Psoas muscle (tissue), 8 donors: Measurements from ENCODE around the gene TSPAN32. TPM values are rescaled to one million over a fixed set of nuclear protein-coding genes. Genes with fewer than 3 reads are reported as not detected.
A peak's percentile ranks its signal among the peaks of the same experiment; 100 is the strongest.

Source experiments
- ATAC-seq, 4 donors: fragments of 200-7000 bp; cut with Tn5 transposase; one replicate each; pipeline ENCODE4 v1.9.1; 2020; ENCODE audit warnings: moderate library complexity in 3 of 4, mild to moderate bottlenecking in 2 of 4
- DNase-seq, 2 donors: peaks; one replicate each; pipeline ENCODE4 v3.0.0-alpha.2; 2020
- H3K27ac ChIP-seq: fragments of 200-600 bp; one replicate; pipeline ENCODE4 v1.8.0; 2022
- H3K27me3 ChIP-seq, 3 donors: fragments of 200-600 bp in 1 of 3; one replicate each; pipeline versions ENCODE4 v1.6.1 to v1.8.0; 2013 to 2022; ENCODE audit warnings: low read length in 2 of 3, mild to moderate bottlenecking in 2 of 3, moderate library complexity in 1 of 3; ENCODE audit not compliant: insufficient read depth in 3 of 3
- H3K36me3 ChIP-seq, 2 donors: fragments of 200-600 bp in 1 of 2; one replicate each; pipeline versions ENCODE4 v1.6.1 to v1.8.0; 2013 to 2022; ENCODE audit warnings: low read depth in 1 of 2, mild to moderate bottlenecking in 1 of 2, moderate library complexity in 1 of 2; ENCODE audit not compliant: insufficient read depth in 1 of 2
- H3K4me1 ChIP-seq: fragments of 200-600 bp; one replicate; pipeline ENCODE4 v1.8.0; 2022
- H3K4me3 ChIP-seq: fragments of 200-600 bp; one replicate; pipeline ENCODE4 v1.8.0; 2022; ENCODE audit warnings: mild to moderate bottlenecking
- H3K9me3 ChIP-seq: fragments of 200-600 bp; one replicate; pipeline ENCODE4 v1.8.0; 2022
- WGBS, 3 donors: extraction: QIAGEN DNeasy Blood & Tissue Kit; methylation state at CpG; one replicate each; pipeline versions ENCODE4 v1.1.6 to v1.1.7; 2013; 5-methylcytosine and 5-hydroxymethylcytosine counted together
- intact Hi-C, 2 donors: fragments of 100-400 bp; cut with DNase I; formaldehyde crosslinking; loops; one replicate each; pipeline versions ENCODE4 v1.11.0 to v1.14.2; 2022
- polyA plus RNA-seq, 3 donors: library from polyadenylated mRNA; stranded (reverse); fragments of 200-250 nt; gene quantifications; one replicate each; pipeline ENCODE4 v1.2.3, GENCODE V29; 2013
- total RNA-seq, 4 donors: library from RNA; stranded (reverse); fragmentation: NEBNext Ultra II Directional in 2 of 4; extraction: Animal tissue kit (Norgen Biotek cat#: 25700) in 2 of 4; gene quantifications; one replicate each; pipeline versions ENCODE4 v1.2.1 to v1.2.4, GENCODE V29; 2021 to 2023
- TF ChIP-seq, protein P1 (sequence below): fragments of 200-600 bp; IDR thresholded peaks from one replicate; pipeline ENCODE4 v1.8.0; 2022; ENCODE audit warnings: antibody characterized with exemption
- donor health status: healthy with polysubstance abuse.
- donor health status: DM: no; HTN: no; CAD: no; lungs with moderate emphysema.
- donor health status: Bipolar disorder and iron deficiency.
- donor health status: healthy.
- donor health status: DM: yes; HTN: yes; CAD: no.
- donor health status: DM: no; HTN: no; CAD: no.
- donor health status: DM: no; HTN: no; CAD: no.
- donor health status: DM: yes; HTN: yes; CAD: no.

The TSPAN32 gene
- total and polyA plus RNA-seq, 7 donors = 0.04 to 0.56 (median 0.21) TPM; not detected in 1

DNA sequence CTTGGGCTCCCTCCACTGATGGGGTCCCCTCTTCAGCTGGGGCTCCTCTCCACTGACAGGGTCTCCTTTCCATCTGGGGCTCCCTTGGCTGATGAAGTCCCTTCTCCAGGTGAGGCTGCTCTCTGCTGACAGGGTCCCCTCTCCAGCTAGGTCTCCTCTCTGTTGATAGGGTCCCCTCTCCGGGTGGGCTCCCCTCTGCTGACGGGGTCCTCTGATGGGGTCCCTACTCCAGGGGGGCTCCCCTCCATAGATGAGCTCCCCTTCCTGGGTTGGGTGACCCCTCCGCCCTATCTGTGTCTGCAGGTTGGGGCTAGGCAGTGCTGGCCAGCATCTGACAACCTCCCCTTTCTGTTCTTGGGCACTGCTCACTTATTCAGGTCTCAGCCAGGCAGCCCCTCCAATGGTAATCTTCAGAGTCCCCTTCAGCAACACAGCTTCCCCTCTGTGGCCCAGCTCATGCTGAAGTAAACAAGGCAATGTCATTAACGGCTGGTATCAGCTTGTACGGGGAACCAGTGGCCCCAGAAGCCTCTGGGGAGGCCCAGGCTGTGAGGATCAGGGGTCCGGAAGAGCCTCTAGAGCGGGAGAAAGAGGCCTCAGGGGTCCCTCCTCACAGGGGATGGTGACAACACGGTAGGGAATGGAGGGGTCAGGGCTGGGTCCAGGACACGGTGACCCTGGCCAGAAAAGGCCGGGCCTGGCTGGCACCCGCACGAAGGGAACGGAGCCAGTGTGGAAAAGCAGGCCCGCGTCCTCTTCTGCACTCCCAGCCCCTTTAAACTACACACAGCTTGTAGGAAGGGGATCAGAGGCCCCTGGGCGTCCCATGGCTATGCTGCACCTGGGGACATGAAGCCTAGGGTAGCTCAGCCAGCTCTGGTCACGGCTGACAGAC is 65.7 kb downstream of the TSPAN32 start:
- Histone ChIP-seq H3K27me3 (peaks cover 0 to 2% (median 0%) of the 10 kb centered on the region in 3 donors), H3K36me3 (no peaks in the 10 kb centered on the region), H3K9me3 (no peaks in the 10 kb centered on the region), H3K4me3 (no peak overlapping the region), H3K27ac (no peak overlapping the region), H3K4me1 (no peaks in the 10 kb centered on the region)
- 63 to 71% (median 66%) methylated on average over 17 of the region's 17 CpGs for WGBS, 3 donors
- TF ChIP-seq, protein P1, sequence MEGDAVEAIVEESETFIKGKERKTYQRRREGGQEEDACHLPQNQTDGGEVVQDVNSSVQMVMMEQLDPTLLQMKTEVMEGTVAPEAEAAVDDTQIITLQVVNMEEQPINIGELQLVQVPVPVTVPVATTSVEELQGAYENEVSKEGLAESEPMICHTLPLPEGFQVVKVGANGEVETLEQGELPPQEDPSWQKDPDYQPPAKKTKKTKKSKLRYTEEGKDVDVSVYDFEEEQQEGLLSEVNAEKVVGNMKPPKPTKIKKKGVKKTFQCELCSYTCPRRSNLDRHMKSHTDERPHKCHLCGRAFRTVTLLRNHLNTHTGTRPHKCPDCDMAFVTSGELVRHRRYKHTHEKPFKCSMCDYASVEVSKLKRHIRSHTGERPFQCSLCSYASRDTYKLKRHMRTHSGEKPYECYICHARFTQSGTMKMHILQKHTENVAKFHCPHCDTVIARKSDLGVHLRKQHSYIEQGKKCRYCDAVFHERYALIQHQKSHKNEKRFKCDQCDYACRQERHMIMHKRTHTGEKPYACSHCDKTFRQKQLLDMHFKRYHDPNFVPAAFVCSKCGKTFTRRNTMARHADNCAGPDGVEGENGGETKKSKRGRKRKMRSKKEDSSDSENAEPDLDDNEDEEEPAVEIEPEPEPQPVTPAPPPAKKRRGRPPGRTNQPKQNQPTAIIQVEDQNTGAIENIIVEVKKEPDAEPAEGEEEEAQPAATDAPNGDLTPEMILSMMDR = no peak
- peak in 1 of 2 donors; percentile 29 for DNase-seq
- intact Hi-C loops = no loop called here
- ATAC-seq = no peak

Other genes starting within 250 kb of the TSPAN32 start
- 100 to 1,000 TPM in 3 of 4 donors, 10 to 100 TPM in 1; 60.2 to 471 (median 119) TPM for gene IGF2, start 162.6 kb upstream of the TSPAN32 start, total RNA-seq
- gene IGF2, start 162.6 kb upstream of the TSPAN32 start, polyA plus RNA-seq = 10 to 100 TPM in 2 of 3 donors, 1 to 10 TPM in 1; 5.9 to 38.4 (median 14.6) TPM
- gene INS, start 140.8 kb upstream of the TSPAN32 start, total RNA-seq = not detected
- gene INS, start 140.8 kb upstream of the TSPAN32 start, polyA plus RNA-seq = 1 to 10 TPM in 1 of 3 donors, under 1 TPM in 1, not detected in 1; 0.65 to 2.8 TPM
- gene TH, start 130.2 kb upstream of the TSPAN32 start, total RNA-seq = under 1 TPM in 1 of 4 donors, not detected in 3; 0.34 TPM
- under 1 TPM in 1 of 3 donors, not detected in 2; 0.16 TPM for gene TH, start 130.2 kb upstream of the TSPAN32 start, polyA plus RNA-seq
- not detected for gene ASCL2, start 31.4 kb upstream of the TSPAN32 start, total RNA-seq
- gene ASCL2, start 31.4 kb upstream of the TSPAN32 start, polyA plus RNA-seq = under 1 TPM in 2 of 3 donors, not detected in 1; 0.03 to 0.08 TPM
- gene C11orf21, start 95 bp upstream of the TSPAN32 start, total RNA-seq = under 1 TPM in 3 of 4 donors, not detected in 1; 0.21 to 0.40 (median 0.22) TPM
- under 1 TPM; 0.04 to 0.18 (median 0.12) TPM for gene C11orf21, start 95 bp upstream of the TSPAN32 start, polyA plus RNA-seq
- 100 to 1,000 TPM in 3 of 4 donors, 10 to 100 TPM in 1; 88.7 to 136 (median 117) TPM for gene CD81, start 75.3 kb downstream of the TSPAN32 start, total RNA-seq
- 100 to 1,000 TPM in 1 of 3 donors, 10 to 100 TPM in 2; 75.9 to 155 (median 90.1) TPM for gene CD81, start 75.3 kb downstream of the TSPAN32 start, polyA plus RNA-seq
- gene TSSC4, start 98.7 kb downstream of the TSPAN32 start, total RNA-seq = 10 to 100 TPM; 43.4 to 65.5 (median 51.7) TPM
- 100 to 1,000 TPM in 2 of 3 donors, 10 to 100 TPM in 1; 76.6 to 114 (median 107) TPM for gene TSSC4, start 98.7 kb downstream of the TSPAN32 start, polyA plus RNA-seq
- gene TRPM5, start 142.5 kb downstream of the TSPAN32 start, total RNA-seq = not detected
- not detected for gene TRPM5, start 142.5 kb downstream of the TSPAN32 start, polyA plus RNA-seq
- 1 to 10 TPM; 1.1 to 3.1 (median 1.8) TPM for gene KCNQ1, start 143.0 kb downstream of the TSPAN32 start, total RNA-seq
- gene KCNQ1, start 143.0 kb downstream of the TSPAN32 start, polyA plus RNA-seq = under 1 TPM; 0.48 to 0.98 (median 0.52) TPM